ENCODE measurements around the gene PLK5. TPM values are rescaled to one million over a fixed set of nuclear protein-coding genes. Genes with fewer than 3 reads are reported as not detected.

PLK5 gene
- total RNA-seq, 1 donor from 2014 or later: not detected

DNA sequence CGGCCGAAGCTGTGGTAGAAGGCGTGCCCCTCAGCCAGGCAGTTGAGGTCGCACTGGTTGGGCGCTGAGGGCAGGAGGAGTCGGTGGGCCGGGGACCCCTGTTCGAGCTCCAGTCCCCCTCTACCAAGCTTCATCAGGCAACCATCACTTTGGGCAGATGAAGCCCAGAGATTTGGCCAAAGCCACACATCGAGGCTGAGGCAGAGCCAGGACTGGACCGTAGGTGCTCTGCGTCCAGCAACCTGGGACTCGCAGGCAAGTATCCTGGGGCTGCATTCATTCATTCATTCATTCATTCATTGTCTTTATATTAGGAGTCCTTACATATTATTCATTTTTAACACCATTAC is 15.4 kb upstream of the PLK5 start:
- Histone ChIP-seq H3K4me1 (ENCODE audit: control insufficient read depth in 3 of 3, insufficient read depth in 3 of 3, low read length in 3 of 3) (peaks cover 8 to 27% (median 26%) of the 10 kb centered on the region in 3 donors), H3K36me3 (ENCODE audit: control insufficient read depth in 3 of 3, insufficient read depth in 3 of 3, low read length in 3 of 3) (peaks cover 4 to 17% (median 5%) of the 10 kb centered on the region in 3 donors), H3K27me3 (ENCODE audit: control insufficient read depth in 3 of 3, insufficient read depth in 3 of 3, low read length in 3 of 3) (peaks cover 7 to 8% (median 7%) of the 10 kb centered on the region in 3 donors), H3K27ac (ENCODE audit: low read depth, low read length) (peak overlapping the region; percentile 85), H3K9me3 (ENCODE audit: control insufficient read depth in 3 of 3, low read length in 3 of 3) (no peaks in the 10 kb centered on the region), H3K9ac (ENCODE audit: low read depth in 1 of 3, low read length in 3 of 3) (peak overlapping the region in 1 of 3 donors; percentile 62), H3K4me3 (ENCODE audit: low read length in 3 of 3) (peak overlapping the region; percentile 9 to 54 (median 44))

DNA sequence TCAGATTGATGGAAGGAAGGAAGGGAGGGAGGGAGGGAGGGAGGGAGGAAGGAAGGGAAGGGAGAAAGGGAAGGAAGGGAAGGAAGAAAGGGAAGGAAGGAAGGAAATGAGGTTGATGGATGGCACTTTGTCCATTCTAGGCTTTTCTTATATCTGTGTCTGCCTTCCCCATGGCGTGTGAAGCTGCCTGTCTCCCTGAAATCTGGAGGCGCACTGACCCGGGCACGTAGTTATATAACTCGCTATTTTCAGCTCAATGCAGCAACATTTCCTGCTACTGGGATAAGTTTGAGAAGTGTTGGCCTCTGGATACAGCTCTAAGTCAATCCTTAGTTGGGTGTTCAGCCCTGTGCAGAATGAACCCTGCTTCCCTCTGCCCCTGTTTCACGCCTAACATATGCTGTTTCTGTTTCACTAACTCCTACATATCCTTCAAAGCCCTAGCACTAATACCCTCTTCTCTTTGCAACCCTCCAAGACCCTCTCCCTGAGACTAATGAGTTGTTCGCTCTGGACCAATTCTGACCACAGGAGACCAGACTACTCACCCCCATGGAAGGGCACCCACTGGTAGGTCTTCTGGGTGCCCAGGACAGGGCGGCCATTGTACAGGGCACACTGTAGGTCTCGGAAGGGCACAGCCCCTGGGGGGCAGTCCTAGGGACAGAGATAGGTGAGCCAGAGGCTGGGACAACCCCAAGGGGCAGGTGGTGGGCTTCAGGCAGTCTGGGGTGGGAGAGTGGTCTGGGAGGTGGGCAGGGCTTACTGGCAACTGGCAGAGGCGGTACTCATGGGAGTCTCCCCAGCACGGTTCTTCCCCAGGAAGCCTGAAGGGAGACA is 14.1 kb upstream of the PLK5 start:
- H3K36me3 ChIP-seq (ENCODE audit: control insufficient read depth in 3 of 3, insufficient read depth in 3 of 3, low read length in 3 of 3): peaks cover 4 to 17% (median 5%) of the 10 kb centered on the region in 3 donors
- peak overlapping the region in 1 of 3 donors; percentile 8 for H3K9ac ChIP-seq (ENCODE audit: low read depth in 1 of 3, low read length in 3 of 3)
- H3K4me1 ChIP-seq (ENCODE audit: control insufficient read depth in 3 of 3, insufficient read depth in 3 of 3, low read length in 3 of 3): peaks cover 12 to 30% (median 30%) of the 10 kb centered on the region in 3 donors
- H3K27me3 ChIP-seq (ENCODE audit: control insufficient read depth in 3 of 3, insufficient read depth in 3 of 3, low read length in 3 of 3): peaks cover 0 to under 1% (median 0%) of the 10 kb centered on the region in 3 donors
- no peak overlapping the region for H3K4me3 ChIP-seq (ENCODE audit: low read length in 3 of 3)
- no peak overlapping the region for H3K27ac ChIP-seq (ENCODE audit: low read depth, low read length)
- no peaks in the 10 kb centered on the region for H3K9me3 ChIP-seq (ENCODE audit: control insufficient read depth in 3 of 3, low read length in 3 of 3)

GRCh38 chr19:1510442-1510806 is 13.5 kb upstream of the PLK5 start:
- peaks cover 0 to 3% (median 2%) of the 10 kb centered on the region in 3 donors for H3K27me3 ChIP-seq (ENCODE audit: control insufficient read depth in 3 of 3, insufficient read depth in 3 of 3, low read length in 3 of 3)
- H3K27ac ChIP-seq (ENCODE audit: low read depth, low read length): no peak overlapping the region
- H3K9me3 ChIP-seq (ENCODE audit: control insufficient read depth in 3 of 3, low read length in 3 of 3): no peaks in the 10 kb centered on the region
- H3K4me3 ChIP-seq (ENCODE audit: low read length in 3 of 3): no peak overlapping the region
- peaks cover 12 to 33% (median 32%) of the 10 kb centered on the region in 3 donors for H3K4me1 ChIP-seq (ENCODE audit: control insufficient read depth in 3 of 3, insufficient read depth in 3 of 3, low read length in 3 of 3)
- H3K36me3 ChIP-seq (ENCODE audit: control insufficient read depth in 3 of 3, insufficient read depth in 3 of 3, low read length in 3 of 3): peaks cover 4 to 14% (median 4%) of the 10 kb centered on the region in 3 donors
- no peak overlapping the region for H3K9ac ChIP-seq (ENCODE audit: low read depth in 1 of 3, low read length in 3 of 3)

DNA sequence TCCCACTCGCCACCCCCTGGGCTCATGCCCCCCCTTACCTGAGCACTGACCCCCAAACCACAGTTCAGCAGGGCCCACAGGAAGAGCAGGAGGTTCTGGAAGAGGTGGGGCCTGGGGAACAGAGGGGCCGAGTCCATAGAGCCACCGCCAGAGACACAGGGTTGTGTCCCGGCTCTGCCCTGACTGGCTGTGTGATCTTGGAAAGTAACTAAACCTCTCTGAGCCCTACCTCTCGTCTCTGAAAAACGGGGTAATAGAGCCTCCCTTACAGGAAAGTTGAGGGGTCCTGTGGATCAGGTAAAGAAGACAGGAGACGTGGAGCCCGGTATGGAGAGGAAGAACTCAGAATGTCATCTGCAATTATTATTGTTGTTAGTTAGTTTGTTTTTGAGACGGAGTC is 13.1 kb upstream of the PLK5 start:
- H3K36me3 ChIP-seq (ENCODE audit: control insufficient read depth in 3 of 3, insufficient read depth in 3 of 3, low read length in 3 of 3): peaks cover 0 to 11% (median under 1%) of the 10 kb centered on the region in 3 donors
- no peak overlapping the region for H3K9ac ChIP-seq (ENCODE audit: low read depth in 1 of 3, low read length in 3 of 3)
- peaks cover 12 to 33% (median 32%) of the 10 kb centered on the region in 3 donors for H3K4me1 ChIP-seq (ENCODE audit: control insufficient read depth in 3 of 3, insufficient read depth in 3 of 3, low read length in 3 of 3)
- H3K4me3 ChIP-seq (ENCODE audit: low read length in 3 of 3): no peak overlapping the region
- H3K27me3 ChIP-seq (ENCODE audit: control insufficient read depth in 3 of 3, insufficient read depth in 3 of 3, low read length in 3 of 3): peaks cover 0 to 3% (median 2%) of the 10 kb centered on the region in 3 donors
- H3K27ac ChIP-seq (ENCODE audit: low read depth, low read length): no peak overlapping the region
- no peaks in the 10 kb centered on the region for H3K9me3 ChIP-seq (ENCODE audit: control insufficient read depth in 3 of 3, low read length in 3 of 3)

GRCh38 chr19:1511318-1512317 is 12.3 kb upstream of the PLK5 start:
- H3K9ac ChIP-seq (ENCODE audit: low read depth in 1 of 3, low read length in 3 of 3): peak overlapping the region in 2 of 3 donors; percentile 32 to 94
- H3K27me3 ChIP-seq (ENCODE audit: control insufficient read depth in 3 of 3, insufficient read depth in 3 of 3, low read length in 3 of 3): peaks cover 0 to 3% (median 2%) of the 10 kb centered on the region in 3 donors
- peaks cover 12 to 33% (median 32%) of the 10 kb centered on the region in 3 donors for H3K4me1 ChIP-seq (ENCODE audit: control insufficient read depth in 3 of 3, insufficient read depth in 3 of 3, low read length in 3 of 3)
- peaks cover 0 to 6% (median 0%) of the 10 kb centered on the region in 3 donors for H3K36me3 ChIP-seq (ENCODE audit: control insufficient read depth in 3 of 3, insufficient read depth in 3 of 3, low read length in 3 of 3)
- no peaks in the 10 kb centered on the region for H3K9me3 ChIP-seq (ENCODE audit: control insufficient read depth in 3 of 3, low read length in 3 of 3)
- H3K4me3 ChIP-seq (ENCODE audit: low read length in 3 of 3): peak overlapping the region in 1 of 3 donors; percentile 85
- peak overlapping the region; percentile 91 for H3K27ac ChIP-seq (ENCODE audit: low read depth, low read length)

DNA sequence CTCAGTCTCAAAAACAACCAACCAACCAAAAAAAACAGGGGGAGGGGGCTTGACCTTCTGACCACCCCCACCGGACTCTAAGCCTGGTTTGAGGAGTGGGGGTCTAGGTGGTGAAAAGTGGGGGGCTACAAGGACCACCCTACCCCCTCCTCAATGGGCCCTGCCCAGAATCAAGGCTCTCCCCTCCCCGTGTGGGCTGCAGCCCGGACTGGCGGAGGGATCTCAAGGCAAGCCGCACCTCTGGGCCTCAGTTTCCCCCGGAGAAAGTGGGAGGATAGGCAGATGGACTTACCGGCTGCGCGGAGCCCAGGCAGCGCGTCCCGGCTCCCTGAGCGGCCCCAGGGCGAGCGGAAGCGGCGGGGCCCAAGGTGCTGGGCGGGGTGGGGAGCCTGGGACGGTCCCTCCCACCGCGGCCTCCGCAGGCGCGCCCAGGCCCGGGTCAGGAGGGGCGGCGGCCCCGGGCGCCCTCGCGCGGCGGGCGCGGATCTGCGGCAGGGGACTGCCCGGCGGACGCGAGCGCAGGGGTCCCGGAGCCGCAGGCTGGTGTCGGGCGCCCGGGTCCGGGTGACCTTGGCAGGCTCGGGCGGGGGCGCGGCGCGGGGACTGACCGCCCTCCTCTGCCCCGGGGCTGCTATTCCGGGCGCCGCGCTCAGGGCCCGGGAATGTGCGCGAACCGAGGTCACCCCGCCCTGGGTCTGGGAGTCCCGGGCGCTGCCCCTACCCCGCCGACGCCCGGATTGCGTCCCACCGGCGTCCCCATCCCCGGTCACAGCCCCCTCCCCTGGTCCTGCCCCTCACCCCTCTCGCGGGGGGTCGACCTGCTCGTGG is 11.0 kb upstream of the PLK5 start, which contains the start of gene ADAMTSL5:
TSS of gene ADAMTSL5 (minus strand) at position 349 of the 828 bp plus-strand sequence. CDS start 2,076 bp downstream, outside the sequence.
- Histone ChIP-seq H3K9me3 (ENCODE audit: control insufficient read depth in 3 of 3, low read length in 3 of 3) (no peaks in the 10 kb centered on the region), H3K27ac (ENCODE audit: low read depth, low read length) (peak within 1 kb of the TSS; percentile 91), H3K36me3 (ENCODE audit: control insufficient read depth in 3 of 3, insufficient read depth in 3 of 3, low read length in 3 of 3) (peaks cover 0 to 6% (median 0%) of the 10 kb centered on the region in 3 donors), H3K27me3 (ENCODE audit: control insufficient read depth in 3 of 3, insufficient read depth in 3 of 3, low read length in 3 of 3) (peaks cover 0 to 3% (median 2%) of the 10 kb centered on the region in 3 donors), H3K4me1 (ENCODE audit: control insufficient read depth in 3 of 3, insufficient read depth in 3 of 3, low read length in 3 of 3) (peaks cover 8 to 26% (median 26%) of the 10 kb centered on the region in 3 donors), H3K4me3 (ENCODE audit: low read length in 3 of 3) (peak within 1 kb of the TSS; percentile 71 to 85 (median 76)), H3K9ac (ENCODE audit: low read depth in 1 of 3, low read length in 3 of 3) (peak within 1 kb of the TSS; percentile 81 to 95 (median 94))

DNA sequence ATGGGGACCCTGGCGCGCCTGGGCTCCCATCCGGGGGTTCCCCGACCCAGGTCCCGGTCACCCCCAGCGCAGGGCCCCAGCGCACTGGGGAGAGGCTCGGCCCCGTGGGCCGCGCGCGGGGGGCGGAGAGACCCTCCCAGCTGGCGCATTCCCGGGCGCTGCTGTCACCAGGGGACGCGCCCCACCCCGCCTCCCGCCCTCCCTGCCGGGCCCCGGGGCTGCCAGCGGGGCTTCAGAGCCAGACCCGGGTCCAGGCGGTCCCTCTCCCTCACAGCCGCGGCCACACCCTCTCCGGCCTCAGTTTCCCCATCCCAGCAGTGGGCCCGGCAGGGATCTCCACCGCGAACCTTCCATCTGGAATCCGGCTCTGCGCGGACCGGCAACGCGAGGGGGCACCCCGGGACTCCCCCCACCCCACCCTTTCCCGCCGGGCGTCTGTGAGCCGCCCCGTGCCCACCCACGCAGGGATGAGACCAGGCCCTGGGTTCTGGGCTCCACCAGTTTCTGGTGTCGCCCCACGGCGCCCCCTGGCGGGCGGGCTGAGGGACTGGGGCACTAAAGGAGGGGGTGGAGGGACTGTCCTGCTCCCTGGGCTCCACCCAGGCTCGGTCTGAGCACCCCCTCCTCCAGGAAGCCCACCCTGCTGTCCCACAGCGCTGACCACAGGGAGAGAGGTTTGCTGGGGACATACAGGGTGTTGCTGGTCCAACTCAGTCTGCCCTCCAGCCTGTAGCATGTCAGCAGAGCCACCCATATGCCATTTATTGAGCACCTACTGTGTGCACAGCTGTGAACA is 10.2 kb upstream of the PLK5 start:
- Histone ChIP-seq H3K9me3 (ENCODE audit: control insufficient read depth in 3 of 3, low read length in 3 of 3) (no peaks in the 10 kb centered on the region), H3K27me3 (ENCODE audit: control insufficient read depth in 3 of 3, insufficient read depth in 3 of 3, low read length in 3 of 3) (peaks cover 0 to 8% (median 2%) of the 10 kb centered on the region in 3 donors), H3K4me1 (ENCODE audit: control insufficient read depth in 3 of 3, insufficient read depth in 3 of 3, low read length in 3 of 3) (peaks cover 5 to 25% (median 22%) of the 10 kb centered on the region in 3 donors), H3K9ac (ENCODE audit: low read depth in 1 of 3, low read length in 3 of 3) (peak overlapping the region; percentile 51 to 94 (median 80)), H3K27ac (ENCODE audit: low read depth, low read length) (peak overlapping the region; percentile 88), H3K4me3 (ENCODE audit: low read length in 3 of 3) (peak overlapping the region in 2 of 3 donors; percentile 76 to 85), H3K36me3 (ENCODE audit: control insufficient read depth in 3 of 3, insufficient read depth in 3 of 3, low read length in 3 of 3) (peaks cover 0 to 6% (median 0%) of the 10 kb centered on the region in 3 donors)

DNA sequence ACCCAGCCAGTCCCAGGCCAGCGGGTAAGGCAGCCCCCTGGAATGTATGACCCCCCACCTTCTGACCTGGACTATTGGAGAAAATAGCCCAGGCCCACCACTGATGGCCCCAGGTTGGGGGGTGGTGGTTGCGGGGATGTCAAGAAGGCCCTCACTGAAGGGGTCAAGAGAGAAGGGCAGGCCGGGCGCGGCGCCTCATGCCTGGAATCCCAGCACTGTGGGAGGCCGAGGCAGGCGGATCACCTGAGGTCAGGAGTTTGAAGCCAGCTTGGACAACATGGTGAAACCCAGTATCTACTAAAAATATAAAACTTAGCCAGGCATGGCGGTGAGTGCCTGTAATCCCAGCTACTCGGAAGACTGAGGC is 9.6 kb upstream of the PLK5 start:
- peaks cover 0 to 10% (median 2%) of the 10 kb centered on the region in 3 donors for H3K27me3 ChIP-seq (ENCODE audit: control insufficient read depth in 3 of 3, insufficient read depth in 3 of 3, low read length in 3 of 3)
- H3K27ac ChIP-seq (ENCODE audit: low read depth, low read length): peak overlapping the region; percentile 88
- H3K9ac ChIP-seq (ENCODE audit: low read depth in 1 of 3, low read length in 3 of 3): peak overlapping the region in 2 of 3 donors; percentile 80 to 94
- H3K36me3 ChIP-seq (ENCODE audit: control insufficient read depth in 3 of 3, insufficient read depth in 3 of 3, low read length in 3 of 3): peaks cover 0 to 5% (median 0%) of the 10 kb centered on the region in 3 donors
- peak overlapping the region in 1 of 3 donors; percentile 54 for H3K4me3 ChIP-seq (ENCODE audit: low read length in 3 of 3)
- H3K9me3 ChIP-seq (ENCODE audit: control insufficient read depth in 3 of 3, low read length in 3 of 3): no peaks in the 10 kb centered on the region
- H3K4me1 ChIP-seq (ENCODE audit: control insufficient read depth in 3 of 3, insufficient read depth in 3 of 3, low read length in 3 of 3): peaks cover 5 to 25% (median 22%) of the 10 kb centered on the region in 3 donors
